SIG-M5 treated with dmso at 0.1 percent for 504 hours (cell line): ENCODE results near the gene PIGU.

ENCODE experiments used
- DNase-seq: peaks from one replicate; lab custom pipeline; 2025; ENCODE audit not compliant: unreplicated experiment; lab: John Stamatoyannopoulos, UW

The PIGU gene

DNA sequence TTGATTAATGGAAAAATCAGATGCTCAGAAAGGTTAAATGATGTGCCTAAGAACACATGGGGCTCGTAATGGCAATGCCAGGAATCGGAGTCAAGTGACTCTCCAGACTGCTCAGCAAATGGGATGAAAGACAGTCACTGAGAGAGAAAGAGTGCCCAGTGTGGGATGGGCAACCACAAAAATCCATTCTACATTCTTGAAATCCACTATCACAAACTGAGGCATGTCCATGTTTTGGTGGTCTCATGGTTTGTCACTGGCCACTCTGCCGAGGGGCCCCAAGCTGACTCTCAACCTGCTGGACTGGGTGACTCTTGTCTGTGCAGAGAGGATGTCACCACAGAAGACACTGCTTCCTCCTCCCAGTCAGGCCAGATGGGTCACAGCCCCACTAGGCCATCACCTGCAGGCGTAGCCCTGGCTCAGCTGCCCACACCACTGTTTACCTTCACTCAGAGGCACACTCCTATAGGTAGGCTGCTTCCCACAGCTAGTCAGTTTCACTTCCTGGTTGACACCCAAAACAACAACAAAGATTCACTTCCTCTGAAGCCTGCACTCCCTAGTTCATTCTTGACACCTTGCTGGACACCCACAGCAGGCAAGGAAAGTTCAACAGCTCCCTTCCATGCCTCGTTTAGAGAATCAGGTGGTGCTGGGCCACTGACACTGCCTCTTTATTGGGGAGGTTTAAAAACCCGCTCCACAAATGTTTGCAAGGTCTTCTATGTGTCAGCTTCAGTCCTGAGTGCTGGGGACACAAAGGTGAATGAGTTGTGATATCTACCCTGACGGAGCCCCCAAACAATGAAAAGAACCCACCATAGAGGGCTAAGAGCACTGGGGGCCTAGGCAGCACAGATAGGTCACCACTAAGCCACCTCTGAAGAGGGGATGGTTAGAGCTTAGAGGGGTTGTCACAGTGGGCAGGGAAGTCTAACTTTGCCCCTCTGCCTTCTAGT is 96.6 kb downstream of the PIGU start:
- peak; percentile 52 for DNase-seq

DNA sequence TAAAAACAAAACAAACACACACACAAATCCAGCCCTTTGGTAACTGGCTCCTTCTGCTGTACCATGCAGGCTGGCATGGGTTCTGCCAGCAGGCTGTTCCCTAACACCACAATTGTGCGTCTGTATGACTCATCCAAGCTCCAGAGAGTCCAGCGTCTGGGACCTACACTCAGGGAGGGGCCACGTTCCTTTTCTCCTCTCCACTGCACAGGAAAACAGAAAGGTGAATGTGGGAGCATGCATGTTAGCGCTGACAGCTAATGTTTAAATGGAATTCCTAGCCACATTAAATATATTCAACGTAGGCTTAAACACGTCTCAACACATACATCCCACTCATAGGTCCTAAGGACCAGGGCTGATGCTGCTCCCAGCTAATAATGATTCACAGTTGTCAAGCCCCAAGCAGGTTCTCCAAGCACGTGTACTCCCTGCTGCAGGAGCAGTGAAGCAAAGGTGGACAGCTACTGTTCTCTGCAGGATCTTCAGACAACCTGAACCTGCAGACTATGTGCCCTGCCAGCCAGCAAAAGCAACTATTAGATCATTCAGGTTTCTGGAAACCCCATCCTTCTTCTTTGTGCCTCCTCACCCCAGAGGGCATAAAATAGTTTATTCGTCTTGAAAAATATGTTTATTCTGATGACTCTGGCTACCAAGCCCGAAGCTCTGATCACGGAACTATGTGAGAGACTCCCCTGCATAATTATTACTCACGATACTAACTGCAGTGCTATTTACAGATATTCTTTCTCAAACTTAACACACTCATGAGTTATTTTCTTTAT is 97.5 kb downstream of the PIGU start:
- no peak for DNase-seq

DNA sequence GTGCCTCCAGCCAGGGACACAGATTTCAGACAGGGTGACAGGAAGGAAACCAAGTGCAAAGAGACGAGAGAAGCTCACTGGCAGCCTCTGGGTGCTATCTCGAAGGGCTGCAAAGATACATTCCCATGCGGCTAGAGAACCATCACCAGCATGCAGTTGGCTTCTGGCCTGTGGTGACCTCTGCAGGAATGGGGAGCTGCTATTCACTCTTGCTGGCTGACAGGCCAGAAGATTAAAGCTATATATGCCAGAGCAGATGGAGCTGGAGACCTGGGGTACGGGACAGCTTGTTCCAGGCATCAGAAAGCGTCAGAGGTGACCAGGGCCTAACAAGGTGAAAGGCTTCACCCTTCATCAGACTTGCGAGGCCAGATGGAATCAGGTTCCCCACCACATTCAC is 98.4 kb downstream of the PIGU start:
- DNase-seq: no peak

DNA sequence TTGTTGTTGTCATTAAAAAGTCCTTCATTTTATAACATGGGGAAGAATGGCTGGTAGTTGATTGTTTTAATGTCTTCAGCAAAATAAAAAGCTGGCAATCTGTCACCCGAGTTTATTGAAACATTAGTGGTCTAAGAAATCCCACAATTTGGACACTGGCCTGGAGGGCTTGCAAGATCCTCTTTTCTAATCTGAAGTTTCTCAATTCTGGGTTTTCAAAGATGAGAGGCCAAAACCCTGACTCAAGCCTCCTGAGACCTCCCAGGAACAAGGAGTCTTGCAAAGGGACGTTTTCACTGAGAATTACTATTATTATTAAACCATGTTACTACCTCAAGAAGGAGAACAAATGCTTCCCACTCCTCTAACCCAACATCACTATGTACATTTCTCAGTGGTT is 98.9 kb downstream of the PIGU start:
- DNase-seq: no peak

DNA sequence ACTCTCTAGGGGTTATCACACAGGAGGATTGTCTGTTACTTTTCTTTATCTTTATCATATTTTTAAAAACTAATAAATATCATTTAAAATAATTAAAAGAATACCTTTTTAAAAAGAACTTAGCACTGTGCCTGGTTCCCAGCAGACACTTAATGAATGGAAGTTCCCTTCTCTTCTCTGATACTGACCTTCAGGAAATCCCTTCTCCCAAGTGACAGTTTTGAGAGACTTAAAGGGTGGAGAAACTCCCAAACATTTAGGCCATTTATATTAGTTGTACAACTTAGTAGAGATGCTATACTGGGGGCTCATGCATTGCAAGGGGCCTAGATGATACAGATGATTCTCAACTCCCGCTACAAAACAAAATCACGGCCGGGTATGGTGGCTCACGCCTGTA is 99.8 kb downstream of the PIGU start:
- DNase-seq: no peak

DNA sequence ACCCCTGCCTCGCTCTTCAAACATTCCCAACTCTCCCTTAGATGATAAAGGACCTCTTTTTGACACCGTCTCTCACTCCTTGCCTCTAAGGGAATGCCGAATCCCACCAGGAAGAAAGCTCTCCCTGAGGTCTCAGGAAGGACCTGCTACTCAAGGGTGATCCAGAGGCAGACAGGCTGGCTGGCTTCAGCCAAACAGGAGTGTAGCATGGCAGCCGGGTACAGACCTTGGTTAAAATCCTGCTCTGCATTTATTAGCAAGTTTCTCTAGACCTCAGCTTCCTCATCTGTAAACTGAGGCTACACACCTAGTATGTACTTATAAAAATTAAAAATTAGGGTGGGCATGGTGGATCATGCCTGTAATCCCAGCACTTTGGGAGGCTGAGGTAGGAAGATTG is 101.1 kb downstream of the PIGU start:
- no peak for DNase-seq

DNA sequence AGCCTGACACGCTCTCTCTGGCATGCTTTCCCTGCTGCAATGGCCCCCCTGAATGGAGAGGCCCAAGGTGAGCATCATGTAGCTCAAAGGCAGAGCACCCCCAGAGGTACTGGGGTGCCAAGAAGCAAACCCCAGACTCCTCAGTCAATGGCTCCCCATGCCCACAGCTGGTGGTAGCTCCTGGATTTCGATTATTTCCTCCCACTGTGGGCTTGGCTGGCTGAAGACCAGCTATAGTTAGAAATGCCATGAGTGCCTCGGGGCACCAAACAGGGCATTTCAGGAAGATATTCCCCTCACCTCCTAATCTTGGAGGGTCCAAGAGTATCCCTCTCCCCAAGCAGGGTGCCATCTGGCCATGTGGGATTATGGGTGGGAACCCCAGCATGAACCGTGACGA is 101.6 kb downstream of the PIGU start:
- DNase-seq: no peak

DNA sequence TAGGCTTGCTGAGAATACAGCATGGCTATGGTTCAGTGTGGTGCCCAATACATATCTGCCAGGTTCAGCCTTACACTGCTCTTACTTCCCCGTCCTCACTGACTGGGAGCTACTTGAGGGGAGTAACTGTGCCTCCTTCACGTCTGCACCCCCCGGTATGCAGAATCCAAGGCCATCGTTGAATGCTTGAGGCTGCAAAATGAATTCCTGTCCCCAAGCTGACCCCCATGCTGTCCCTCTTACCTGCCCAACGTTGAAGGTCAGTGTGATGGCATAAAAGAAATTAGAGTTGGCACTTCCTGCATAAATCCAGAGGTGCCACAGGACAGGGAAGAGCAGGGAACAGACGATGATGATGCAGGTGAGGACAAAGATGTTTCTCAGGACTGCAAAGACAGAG is 102.0 kb downstream of the PIGU start:
- DNase-seq: no peak

DNA sequence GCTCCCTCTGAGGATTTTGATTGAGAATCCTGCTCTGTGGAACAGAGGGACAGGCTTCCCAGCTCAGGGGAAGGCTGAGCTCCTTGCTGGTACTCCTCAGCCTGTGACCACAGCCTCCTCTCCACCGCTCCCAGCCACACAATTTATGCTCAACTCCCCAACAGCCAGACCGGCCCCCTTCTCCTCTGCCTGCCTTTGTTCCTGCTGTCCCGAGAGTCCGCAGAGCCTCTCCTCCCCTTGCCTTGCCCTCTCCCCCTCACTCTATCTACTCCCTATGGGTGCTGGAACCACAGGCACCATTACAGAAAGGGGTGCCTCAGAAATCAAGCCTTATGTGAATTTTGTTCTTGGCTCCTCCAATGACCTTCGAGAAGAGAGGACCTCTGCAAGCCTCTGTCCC is 102.5 kb downstream of the PIGU start:
- no peak for DNase-seq

DNA sequence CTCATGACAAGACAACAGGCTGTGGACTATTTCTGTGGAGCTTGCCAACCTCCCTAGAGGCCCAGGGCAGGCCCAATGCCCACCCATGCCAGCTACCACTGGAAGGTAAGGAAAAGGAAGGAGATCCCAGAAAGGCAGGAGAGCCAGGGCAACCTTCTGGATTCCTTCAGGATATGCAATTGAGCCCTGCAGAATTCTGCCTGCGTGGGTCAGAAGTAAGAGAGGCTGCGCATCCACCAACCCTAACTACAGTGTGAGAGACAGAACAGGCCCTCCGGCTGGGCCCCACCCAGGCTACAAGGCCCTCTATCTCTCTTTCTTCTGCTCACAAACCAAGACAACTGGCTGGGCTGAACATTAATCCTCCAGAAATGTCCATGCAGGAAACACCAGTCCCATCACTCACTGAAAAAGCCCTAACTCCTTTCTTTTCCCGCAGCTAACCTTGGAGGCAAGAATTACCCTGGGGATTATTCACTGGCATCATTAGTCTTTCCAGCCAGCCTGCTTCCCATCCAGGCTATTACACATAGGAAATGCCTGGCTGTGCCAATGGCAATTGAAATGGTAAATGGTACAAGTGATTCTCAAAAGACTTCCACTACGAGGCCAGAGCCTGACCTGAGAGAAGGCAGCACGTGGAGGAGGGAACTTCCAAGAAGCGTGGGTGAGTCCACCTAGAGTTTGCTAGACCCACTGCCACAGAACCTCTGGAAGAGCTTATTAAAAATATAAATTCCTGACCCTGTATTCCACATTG is 103.2 kb downstream of the PIGU start:
- no peak for DNase-seq

DNA sequence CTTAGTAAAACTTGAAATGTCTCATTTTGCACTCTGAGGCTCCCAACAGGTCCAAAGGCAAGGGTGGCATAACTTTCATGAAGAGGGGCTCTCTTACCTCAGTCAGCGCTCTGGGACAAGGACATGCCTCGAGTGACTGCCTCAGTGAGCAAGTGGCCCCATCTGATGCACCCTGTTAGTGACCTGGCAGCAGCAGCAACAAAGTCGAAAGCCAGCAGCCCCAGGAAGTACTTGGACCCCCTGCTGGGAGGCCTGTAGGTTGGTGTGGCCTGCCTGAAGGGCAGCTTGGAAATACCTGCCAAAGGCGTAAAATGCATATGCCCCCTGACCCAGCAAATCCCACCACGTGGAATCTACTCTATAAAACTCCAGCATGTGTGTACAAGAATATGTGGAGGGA is 105.1 kb downstream of the PIGU start:
- DNase-seq: no peak

DNA sequence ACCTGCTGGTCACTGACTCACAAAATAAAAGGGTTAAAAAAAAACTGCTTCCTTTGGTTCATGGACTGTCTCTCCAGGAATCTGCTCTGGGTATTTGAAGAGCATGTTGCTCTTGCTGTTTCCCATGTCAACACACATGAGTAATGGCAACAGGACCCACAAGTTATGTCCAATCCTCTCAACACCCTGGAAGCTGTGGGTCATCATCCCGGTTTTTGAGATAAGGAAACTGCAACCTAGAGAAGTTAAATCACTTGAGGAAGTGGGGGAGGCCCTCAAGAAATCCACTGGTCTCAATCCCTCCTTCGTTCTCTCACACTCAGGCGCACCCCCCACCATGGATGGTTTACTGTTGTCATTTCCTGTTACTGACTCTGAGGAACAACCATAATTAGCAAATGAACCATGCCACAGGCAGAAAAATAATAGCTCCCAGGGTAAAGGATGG is 106.0 kb downstream of the PIGU start:
- peak; percentile 34 for DNase-seq

DNA sequence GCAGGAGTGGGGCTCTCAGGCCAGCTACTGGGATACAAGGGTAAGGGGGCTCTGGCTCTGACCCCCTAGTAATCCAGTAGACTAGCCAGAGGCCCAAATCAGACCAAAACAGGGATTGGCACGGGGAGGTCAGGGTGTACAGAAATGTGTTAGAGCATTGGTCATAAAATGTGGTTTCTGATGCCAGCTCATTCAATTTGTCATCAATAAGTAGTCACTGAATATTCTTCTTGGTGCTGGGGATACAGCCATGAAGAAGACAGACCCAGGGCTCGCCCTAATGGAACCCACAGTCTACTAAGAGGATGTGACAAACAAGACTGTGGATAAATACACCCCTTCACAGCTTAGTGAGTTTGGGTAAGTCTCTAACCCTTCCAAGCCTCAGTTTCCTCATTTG is 107.3 kb downstream of the PIGU start:
- no peak for DNase-seq

DNA sequence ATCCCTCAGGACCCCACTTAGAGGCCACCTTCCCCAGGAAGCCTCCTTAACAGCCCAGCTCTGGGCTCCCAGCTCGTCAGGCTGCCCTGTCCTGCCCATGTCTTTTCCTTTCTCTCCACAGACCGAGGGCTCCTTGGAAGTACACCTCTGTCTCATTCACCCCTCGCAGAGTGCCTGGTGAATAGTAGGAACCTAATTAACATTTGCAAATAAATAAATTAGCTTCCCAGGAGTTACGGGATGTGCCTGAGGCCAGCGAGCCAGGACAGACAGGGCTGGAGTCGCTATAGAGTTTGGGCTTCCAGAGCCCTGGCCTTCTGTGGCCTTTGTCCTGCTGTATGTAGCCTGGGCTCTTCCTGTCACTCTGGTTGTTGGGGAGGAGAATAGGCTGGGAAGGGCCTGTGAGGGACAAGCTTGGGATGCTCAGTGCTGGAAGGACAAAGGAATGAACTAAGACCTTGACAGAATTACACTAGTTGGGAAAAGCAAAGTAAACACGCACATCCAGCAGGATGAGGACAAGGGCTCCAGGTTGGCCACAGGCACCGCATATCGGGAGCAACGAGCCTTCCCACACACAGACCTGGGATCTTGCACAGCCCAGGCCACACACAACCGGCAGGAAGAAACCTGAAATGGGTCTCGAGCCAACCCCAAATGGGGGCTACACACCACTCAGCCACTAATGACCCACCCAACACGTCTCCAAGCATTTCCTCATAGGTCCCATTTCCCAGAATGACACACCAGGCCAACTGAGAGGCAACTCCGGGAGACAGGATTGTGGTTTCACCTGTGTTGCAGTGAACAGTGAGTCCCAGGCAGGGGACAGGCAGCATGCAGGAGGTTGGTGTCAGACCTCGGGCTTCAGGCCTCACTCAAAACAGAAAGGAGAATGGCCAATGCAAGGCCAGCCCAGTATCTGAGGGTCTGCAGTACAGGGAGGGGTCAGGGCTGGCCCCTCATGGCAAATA is 108.7 kb downstream of the PIGU start:
- DNase-seq: no peak

DNA sequence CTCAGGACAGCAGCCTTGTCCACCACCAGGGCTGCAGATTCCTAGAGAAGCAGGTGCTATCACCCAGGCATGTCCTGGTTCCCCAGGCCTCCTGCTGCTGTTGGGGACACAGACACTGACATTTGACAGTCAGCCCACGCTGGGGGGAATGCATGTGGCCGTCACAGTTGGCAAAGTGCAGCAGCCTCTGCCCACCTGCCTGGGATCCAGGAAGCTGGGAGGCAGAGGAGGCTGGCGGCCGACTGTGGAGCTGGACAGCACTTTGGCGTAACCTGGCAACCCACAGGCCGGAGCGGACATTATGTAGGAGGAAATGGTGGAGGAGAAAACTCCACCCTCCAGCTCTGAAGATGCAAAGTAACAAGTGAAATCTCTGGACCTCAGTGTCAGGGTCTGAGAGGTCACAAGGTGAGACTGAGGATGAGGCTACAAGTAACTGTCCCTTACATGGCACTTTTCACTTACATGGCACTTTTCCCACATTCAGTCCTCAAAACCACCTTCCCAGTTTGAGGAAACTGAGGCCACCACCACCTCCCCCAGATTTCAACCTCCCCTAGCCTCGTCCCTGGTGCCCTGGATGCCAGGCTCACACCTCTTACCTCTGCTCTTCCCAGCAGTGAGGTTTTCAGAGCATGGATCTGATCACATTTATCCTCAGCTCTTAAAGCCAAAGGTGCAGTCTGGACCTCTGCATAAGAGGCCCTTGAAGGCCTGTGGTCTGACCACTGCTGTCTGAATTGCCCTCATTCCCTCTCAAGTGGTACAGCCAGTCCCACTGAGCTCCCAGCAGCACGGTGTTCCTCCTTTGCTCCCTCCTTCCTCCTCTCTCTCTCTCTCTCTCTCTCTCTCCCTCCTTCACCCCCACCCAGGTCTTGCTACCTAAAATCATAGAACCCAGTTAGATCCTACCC is 109.7 kb downstream of the PIGU start:
- DNase-seq: no peak

DNA sequence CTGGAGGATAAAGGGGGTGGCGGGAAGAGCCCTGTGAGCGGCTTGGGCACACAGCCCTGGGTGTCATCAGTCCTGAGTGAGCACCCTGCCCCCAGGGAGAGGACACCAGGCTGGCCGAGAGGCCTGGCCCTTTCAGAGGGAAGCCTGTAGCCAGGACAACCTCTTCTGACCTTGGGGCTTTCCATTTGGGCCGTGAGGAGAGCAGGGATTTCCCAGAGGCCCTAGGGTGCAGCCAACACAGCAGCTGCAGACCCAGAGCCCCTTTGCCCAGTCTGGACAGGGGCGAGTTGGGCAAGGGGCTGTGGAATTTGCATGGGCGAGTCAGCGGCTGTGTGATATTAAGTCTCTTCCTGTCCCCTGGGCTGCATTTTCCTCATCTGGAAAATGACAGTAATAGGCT is 112.1 kb downstream of the PIGU start:
- DNase-seq: no peak

DNA sequence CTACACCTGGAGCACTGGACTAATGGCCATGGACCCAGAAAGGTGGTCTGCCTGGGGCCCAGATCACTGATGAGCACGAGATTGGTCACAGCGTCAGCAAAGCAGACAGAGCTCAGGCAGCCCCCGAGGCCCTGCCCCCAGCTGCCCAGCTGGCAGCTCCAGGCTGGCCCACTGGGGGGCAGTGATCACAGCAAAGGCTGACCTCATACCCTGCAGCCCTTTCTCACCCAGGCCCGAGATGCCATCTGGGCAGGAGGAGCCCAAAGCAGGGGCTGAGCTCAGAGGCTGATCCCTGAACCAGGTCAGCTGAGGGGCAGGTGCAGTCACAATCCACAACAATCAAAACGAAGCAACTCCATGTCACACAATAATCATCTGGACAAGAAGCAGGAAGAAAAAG is 114.3 kb downstream of the PIGU start:
- no peak for DNase-seq

DNA sequence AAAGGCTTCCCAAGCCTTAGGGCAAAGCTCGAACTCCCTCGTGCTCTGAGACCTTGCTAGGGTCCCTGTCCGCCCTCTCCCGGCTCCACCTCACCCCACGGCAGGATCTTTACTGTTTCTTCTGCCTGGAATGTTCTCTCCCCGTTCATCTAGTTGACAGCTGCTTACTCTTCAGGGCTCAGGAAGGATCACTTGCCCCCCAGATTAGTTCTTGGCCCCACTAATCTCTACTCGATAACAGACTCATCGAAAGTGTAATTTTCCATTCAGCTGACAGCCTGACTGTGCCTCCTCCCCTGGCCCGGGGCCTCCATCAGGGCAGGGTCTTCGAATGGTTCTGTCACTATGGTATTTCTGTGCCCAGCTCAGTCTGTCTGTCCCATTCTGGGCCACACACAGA is 115.2 kb downstream of the PIGU start:
- DNase-seq: no peak

DNA sequence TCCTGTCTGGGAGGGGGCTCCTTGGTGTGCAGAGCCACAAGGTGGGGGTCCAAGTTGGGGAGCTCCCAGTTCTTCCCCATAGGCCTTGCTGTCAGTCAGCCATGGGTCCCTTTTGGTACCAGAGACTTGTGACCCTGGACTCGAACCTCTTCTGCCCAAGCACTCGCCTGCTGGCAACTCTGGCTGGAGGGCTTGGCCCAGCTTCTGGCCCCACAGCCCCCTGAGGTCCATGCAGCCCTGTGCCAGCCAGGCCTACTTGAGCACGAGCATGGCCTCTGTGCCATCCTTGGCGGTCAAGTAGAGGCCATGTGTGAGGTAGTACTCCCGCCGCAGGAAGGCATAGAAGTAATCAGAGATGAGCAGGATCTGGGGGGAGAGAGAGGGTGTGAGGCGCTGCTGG is 116.3 kb downstream of the PIGU start:
- DNase-seq: no peak
